WTC11 (cell line): ENCODE data around the gene CD40.

Source experiments
- GABPB1 ChIP-seq: sonication (generic); formaldehyde crosslinking; IDR thresholded peaks from 2 replicates; pipeline ENCODE4 v1.8.1; 2023; ENCODE audit warnings: mild to moderate bottlenecking, missing genetic modification reagents
- JUN ChIP-seq: sonication (generic); formaldehyde crosslinking; IDR thresholded peaks from 2 replicates; pipeline ENCODE4 v1.8.0; 2023; ENCODE audit warnings: mild to moderate bottlenecking, missing genetic modification reagents
- ZNF232 ChIP-seq: sonication (generic); formaldehyde crosslinking; IDR thresholded peaks from 2 replicates; pipeline ENCODE4 v1.8.0; 2022; ENCODE audit warnings: mild to moderate bottlenecking, missing genetic modification reagents
- ZNF263 ChIP-seq: sonication (generic); formaldehyde crosslinking; IDR thresholded peaks from 2 replicates; pipeline ENCODE4 v1.8.1; 2022; ENCODE audit warnings: low read depth, mild to moderate bottlenecking, moderate library complexity, missing genetic modification reagents
- ZNF423 ChIP-seq: fragments of 250-450 bp; sonication (Bioruptor Pico); IDR thresholded peaks from 2 replicates; pipeline ENCODE4 v2.1.2; 2022; ENCODE audit warnings: mild to moderate bottlenecking, moderate library complexity
- TF ChIP-seq, protein P1 (sequence below): fragments of 200-600 bp; IDR thresholded peaks from 2 replicates; pipeline ENCODE4 v1.8.0; 2022; ENCODE audit warnings: antibody characterized with exemption
- TF ChIP-seq, protein P2 (sequence below): fragments of 250-450 bp; sonication (Bioruptor Pico); IDR thresholded peaks from 2 replicates; pipeline ENCODE4 v1.8.0; 2021; ENCODE audit warnings: mild to moderate bottlenecking
- TF ChIP-seq, protein P3 (sequence below): sonication (generic); formaldehyde crosslinking; IDR thresholded peaks from 2 replicates; pipeline ENCODE4 v1.8.0; 2022; ENCODE audit warnings: missing genetic modification reagents
- TF ChIP-seq, protein P4 (sequence below): sonication (generic); formaldehyde crosslinking; conservative IDR thresholded peaks from 2 replicates; pipeline ENCODE4 v1.8.1; 2022; ENCODE audit warnings: mild to moderate bottlenecking, missing genetic modification reagents
- TF ChIP-seq, protein P5 (sequence below): sonication (generic); formaldehyde crosslinking; IDR thresholded peaks from 2 replicates; pipeline ENCODE4 v1.8.1; 2023; ENCODE audit warnings: mild to moderate bottlenecking, missing genetic modification reagents

DNA sequence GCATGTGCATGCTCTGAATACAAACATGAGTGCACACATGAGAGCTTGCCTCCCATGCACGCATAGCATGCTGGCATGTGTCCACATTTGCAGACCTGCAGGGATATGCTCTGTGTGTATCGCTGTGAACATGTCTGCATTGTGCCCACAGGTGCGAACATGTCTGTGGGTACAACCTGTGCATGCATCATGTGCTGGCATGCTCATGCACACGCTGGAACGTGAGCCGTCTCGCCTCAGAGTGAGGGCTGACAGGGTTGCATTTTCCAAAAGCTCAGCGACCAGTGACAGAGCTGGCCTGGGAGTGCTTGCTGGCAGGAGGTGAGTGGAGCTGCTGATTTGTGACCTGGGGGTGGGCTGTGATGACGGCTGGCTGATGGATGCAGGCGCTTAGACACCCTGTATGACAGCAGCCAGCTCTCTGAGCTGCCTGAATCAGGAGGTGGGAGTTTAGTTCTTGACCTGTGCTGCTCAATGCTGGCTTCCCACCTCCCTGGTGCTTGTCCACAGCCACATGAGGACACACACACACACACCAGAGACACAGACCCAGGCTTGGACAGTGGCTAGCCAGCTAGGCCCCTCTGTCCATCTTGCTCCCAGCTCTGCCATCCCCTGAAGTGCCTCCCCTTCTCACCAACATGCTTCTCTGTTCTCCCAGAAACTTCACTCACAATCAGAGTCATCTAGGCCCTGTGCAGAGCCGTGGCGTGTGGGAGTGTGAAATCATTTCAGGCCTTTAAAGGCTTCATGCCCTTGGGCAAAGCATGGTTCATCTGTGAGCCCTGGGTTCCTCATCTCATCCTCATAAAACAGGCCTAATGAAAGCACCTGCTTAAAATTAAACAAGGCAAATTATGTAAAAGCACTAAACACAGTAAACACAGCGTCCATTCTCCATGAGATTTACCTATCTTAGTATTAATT, 51.4 kb downstream of the CD40 start:
- TF ChIP-seq, protein P1, sequence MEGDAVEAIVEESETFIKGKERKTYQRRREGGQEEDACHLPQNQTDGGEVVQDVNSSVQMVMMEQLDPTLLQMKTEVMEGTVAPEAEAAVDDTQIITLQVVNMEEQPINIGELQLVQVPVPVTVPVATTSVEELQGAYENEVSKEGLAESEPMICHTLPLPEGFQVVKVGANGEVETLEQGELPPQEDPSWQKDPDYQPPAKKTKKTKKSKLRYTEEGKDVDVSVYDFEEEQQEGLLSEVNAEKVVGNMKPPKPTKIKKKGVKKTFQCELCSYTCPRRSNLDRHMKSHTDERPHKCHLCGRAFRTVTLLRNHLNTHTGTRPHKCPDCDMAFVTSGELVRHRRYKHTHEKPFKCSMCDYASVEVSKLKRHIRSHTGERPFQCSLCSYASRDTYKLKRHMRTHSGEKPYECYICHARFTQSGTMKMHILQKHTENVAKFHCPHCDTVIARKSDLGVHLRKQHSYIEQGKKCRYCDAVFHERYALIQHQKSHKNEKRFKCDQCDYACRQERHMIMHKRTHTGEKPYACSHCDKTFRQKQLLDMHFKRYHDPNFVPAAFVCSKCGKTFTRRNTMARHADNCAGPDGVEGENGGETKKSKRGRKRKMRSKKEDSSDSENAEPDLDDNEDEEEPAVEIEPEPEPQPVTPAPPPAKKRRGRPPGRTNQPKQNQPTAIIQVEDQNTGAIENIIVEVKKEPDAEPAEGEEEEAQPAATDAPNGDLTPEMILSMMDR, result no peak
- TF ChIP-seq, protein P2, sequence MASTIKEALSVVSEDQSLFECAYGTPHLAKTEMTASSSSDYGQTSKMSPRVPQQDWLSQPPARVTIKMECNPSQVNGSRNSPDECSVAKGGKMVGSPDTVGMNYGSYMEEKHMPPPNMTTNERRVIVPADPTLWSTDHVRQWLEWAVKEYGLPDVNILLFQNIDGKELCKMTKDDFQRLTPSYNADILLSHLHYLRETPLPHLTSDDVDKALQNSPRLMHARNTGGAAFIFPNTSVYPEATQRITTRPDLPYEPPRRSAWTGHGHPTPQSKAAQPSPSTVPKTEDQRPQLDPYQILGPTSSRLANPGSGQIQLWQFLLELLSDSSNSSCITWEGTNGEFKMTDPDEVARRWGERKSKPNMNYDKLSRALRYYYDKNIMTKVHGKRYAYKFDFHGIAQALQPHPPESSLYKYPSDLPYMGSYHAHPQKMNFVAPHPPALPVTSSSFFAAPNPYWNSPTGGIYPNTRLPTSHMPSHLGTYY (CRISPR knock-in tag), result no peak
- TF ChIP-seq GABPB1 (no peak), ZNF423 (CRISPR knock-in tag) (no peak), JUN (CRISPR knock-in tag) (no peak), ZNF263 (CRISPR knock-in tag) (no peak), ZNF232 (CRISPR knock-in tag) (no peak)
- TF ChIP-seq, protein P3, sequence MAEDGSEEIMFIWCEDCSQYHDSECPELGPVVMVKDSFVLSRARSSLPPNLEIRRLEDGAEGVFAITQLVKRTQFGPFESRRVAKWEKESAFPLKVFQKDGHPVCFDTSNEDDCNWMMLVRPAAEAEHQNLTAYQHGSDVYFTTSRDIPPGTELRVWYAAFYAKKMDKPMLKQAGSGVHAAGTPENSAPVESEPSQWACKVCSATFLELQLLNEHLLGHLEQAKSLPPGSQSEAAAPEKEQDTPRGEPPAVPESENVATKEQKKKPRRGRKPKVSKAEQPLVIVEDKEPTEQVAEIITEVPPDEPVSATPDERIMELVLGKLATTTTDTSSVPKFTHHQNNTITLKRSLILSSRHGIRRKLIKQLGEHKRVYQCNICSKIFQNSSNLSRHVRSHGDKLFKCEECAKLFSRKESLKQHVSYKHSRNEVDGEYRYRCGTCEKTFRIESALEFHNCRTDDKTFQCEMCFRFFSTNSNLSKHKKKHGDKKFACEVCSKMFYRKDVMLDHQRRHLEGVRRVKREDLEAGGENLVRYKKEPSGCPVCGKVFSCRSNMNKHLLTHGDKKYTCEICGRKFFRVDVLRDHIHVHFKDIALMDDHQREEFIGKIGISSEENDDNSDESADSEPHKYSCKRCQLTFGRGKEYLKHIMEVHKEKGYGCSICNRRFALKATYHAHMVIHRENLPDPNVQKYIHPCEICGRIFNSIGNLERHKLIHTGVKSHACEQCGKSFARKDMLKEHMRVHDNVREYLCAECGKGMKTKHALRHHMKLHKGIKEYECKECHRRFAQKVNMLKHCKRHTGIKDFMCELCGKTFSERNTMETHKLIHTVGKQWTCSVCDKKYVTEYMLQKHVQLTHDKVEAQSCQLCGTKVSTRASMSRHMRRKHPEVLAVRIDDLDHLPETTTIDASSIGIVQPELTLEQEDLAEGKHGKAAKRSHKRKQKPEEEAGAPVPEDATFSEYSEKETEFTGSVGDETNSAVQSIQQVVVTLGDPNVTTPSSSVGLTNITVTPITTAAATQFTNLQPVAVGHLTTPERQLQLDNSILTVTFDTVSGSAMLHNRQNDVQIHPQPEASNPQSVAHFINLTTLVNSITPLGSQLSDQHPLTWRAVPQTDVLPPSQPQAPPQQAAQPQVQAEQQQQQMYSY (CRISPR knock-in tag), result no peak
- TF ChIP-seq, protein P4, sequence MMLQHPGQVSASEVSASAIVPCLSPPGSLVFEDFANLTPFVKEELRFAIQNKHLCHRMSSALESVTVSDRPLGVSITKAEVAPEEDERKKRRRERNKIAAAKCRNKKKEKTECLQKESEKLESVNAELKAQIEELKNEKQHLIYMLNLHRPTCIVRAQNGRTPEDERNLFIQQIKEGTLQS, result no peak
- TF ChIP-seq, protein P5, sequence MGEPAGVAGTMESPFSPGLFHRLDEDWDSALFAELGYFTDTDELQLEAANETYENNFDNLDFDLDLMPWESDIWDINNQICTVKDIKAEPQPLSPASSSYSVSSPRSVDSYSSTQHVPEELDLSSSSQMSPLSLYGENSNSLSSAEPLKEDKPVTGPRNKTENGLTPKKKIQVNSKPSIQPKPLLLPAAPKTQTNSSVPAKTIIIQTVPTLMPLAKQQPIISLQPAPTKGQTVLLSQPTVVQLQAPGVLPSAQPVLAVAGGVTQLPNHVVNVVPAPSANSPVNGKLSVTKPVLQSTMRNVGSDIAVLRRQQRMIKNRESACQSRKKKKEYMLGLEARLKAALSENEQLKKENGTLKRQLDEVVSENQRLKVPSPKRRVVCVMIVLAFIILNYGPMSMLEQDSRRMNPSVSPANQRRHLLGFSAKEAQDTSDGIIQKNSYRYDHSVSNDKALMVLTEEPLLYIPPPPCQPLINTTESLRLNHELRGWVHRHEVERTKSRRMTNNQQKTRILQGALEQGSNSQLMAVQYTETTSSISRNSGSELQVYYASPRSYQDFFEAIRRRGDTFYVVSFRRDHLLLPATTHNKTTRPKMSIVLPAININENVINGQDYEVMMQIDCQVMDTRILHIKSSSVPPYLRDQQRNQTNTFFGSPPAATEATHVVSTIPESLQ (CRISPR knock-in tag), result no peak
